Transverse colon (tissue), 4 donors: ENCODE results near the gene ARF1.

Experiments used
- EP300 ChIP-seq: sonication (generic); formaldehyde crosslinking; IDR thresholded peaks from one replicate; pipeline ENCODE4 v1.6.1; 2017; ENCODE audit warnings: antibody characterized with exemption, low read depth
- POLR2A ChIP-seq: fragments of 450-650 bp; IDR thresholded peaks from one replicate; pipeline ENCODE4 v1.6.1; 2016; ENCODE audit warnings: antibody characterized with exemption, mild to moderate bottlenecking, moderate library complexity
- POLR2AphosphoS5 ChIP-seq, 3 donors: sonication (generic); formaldehyde crosslinking; IDR thresholded peaks; one replicate each; pipeline ENCODE4 v1.6.1; 2016; ENCODE audit warnings: antibody characterized with exemption in 3 of 3
- TF ChIP-seq, protein P1 (sequence below), 5 experiments: fragments of 200-600 bp in 3 of 5; fragments of 450-650 bp in 2 of 5; sonication (generic) in 3 of 5; IDR thresholded peaks; 1 replicate in 2 of 5; 2 replicates in 3 of 5; pipeline ENCODE4 v1.5.1; 2016 to 2017; ENCODE audit warnings: antibody characterized with exemption in 5 of 5, inconsistent platforms in 3 of 5, mild to moderate bottlenecking in 2 of 5, moderate library complexity in 1 of 5

DNA sequence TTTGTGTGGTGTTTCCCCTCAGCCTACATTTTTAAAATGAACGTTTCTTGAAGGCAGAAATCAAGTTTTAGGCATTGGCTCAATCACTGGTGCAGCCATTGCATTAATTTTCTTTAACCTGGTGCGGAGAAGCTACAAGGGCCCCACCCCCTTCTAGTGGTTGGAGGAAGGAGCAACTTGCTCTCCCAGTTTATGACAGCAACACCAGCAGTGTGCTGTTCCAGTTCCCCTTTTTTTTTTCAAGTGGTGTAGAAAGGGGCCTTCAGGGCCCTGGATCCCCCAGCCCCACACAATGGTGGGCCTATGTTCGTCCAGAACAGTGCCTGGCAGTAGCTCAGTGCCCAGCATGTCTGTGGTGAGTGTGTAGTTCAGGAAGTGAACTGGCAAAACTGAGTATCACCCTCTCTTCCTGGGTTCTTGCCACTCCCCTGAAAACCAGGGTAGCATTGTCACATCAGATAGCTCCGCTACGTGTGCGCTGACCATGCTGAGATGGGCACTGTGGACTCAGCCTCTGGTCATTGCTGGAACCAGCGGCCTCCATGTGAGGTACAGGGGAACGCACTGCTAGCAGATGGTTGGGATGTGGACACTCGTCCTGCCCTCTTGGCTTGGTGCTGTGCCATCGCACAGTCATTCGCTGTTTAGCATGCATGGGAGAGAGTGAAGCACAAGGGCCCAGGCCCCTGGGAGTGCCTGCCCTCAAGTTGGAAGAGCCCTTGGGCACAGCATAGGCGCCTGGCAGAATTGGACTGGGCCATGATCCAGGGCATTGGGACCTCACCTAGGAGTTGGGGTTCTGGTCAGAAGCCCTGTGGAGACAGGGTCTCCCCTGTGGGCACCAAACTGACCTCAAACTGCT is 7.2 kb downstream of the ARF1 start:
- TF ChIP-seq, protein P1, sequence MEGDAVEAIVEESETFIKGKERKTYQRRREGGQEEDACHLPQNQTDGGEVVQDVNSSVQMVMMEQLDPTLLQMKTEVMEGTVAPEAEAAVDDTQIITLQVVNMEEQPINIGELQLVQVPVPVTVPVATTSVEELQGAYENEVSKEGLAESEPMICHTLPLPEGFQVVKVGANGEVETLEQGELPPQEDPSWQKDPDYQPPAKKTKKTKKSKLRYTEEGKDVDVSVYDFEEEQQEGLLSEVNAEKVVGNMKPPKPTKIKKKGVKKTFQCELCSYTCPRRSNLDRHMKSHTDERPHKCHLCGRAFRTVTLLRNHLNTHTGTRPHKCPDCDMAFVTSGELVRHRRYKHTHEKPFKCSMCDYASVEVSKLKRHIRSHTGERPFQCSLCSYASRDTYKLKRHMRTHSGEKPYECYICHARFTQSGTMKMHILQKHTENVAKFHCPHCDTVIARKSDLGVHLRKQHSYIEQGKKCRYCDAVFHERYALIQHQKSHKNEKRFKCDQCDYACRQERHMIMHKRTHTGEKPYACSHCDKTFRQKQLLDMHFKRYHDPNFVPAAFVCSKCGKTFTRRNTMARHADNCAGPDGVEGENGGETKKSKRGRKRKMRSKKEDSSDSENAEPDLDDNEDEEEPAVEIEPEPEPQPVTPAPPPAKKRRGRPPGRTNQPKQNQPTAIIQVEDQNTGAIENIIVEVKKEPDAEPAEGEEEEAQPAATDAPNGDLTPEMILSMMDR (IDR thresholded peaks at IDR 0.05): no peak
- no peak for TF ChIP-seq POLR2AphosphoS5 (IDR thresholded peaks at IDR 0.05)
- no peak for TF ChIP-seq POLR2A
- TF ChIP-seq EP300: no peak
